A549 (cell line): Measurements from ENCODE around the gene GAS6. TPM values are rescaled to one million over a fixed set of nuclear protein-coding genes. Genes with fewer than 3 reads are reported as not detected.

Experiments used
- ATAC-seq, 2 experiments: fragments of 200-7000 bp in 1 of 2; fragments of >200 bp in 1 of 2; cut with Nextera tagmentation in 1 of 2; cut with Tn5 transposase in 1 of 2; 3 replicates each; pipeline versions ENCODE4 v1.8.0 to v1.9.1; 2018 to 2020; ENCODE audit warnings: mild to moderate bottlenecking in 1 of 2, moderate library complexity in 1 of 2
- CTCF ChIA-PET: fragments of 300-600 bp; sonication (Branson Sonifier 250); formaldehyde crosslinking; extraction: SDS; loops from one replicate; lab custom pipeline; 2021; ENCODE audit warnings: antibody characterized with exemption, inconsistent platforms; lab: Yijun Ruan, JAX
- POLR2A ChIA-PET: fragments of 350-600 bp; formaldehyde crosslinking; extraction: SDS; loops from one replicate; lab custom pipeline; 2021; ENCODE audit warnings: antibody characterized with exemption, inconsistent platforms; lab: Yijun Ruan, JAX
- DNase-seq, 2 experiments: peaks; one replicate each; pipeline versions ENCODE4 v3.0.0 to v3.0.0-alpha.2; 2011 to 2016; ENCODE audit warnings: low read depth in 1 of 2, low spot score in 1 of 2
- FAIRE-seq: peaks from 2 replicates; lab custom pipeline; 2011; peaks lifted over from hg19 to GRCh38; lab: Jason Lieb, UNC
- H3K27ac ChIP-seq, 2 experiments: fragments of >200 bp; sonication (Bioruptor Twin); formaldehyde crosslinking; 3 replicates each; pipeline ENCODE4 v1.5.1; 2016 to 2017
- H3K4me1 ChIP-seq: fragments of >200 bp; sonication (Bioruptor Twin); formaldehyde crosslinking; 3 replicates; pipeline ENCODE4 v1.6.1; 2016
- H3K4me2 ChIP-seq: fragments of >200 bp; sonication (Bioruptor Twin); formaldehyde crosslinking; 3 replicates; pipeline ENCODE4 v1.6.1; 2016
- H3K4me3 ChIP-seq: fragments of >200 bp; sonication (Bioruptor Twin); formaldehyde crosslinking; 3 replicates; pipeline ENCODE4 v1.5.1; 2016
- H3K9me3 ChIP-seq: fragments of >200 bp; sonication (Bioruptor Twin); formaldehyde crosslinking; 3 replicates; pipeline ENCODE4 v1.6.1; 2016
- FOXS1 ChIP-seq: fragments of 250-450 bp; sonication (Bioruptor Pico); IDR thresholded peaks from 2 replicates; pipeline ENCODE4 v1.5.0; 2020; ENCODE audit warnings: mild to moderate bottlenecking, moderate library complexity
- HMGXB4 ChIP-seq: fragments of 250-450 bp; sonication (Bioruptor Pico); IDR thresholded peaks from 2 replicates; pipeline ENCODE4 v1.5.0; 2021; ENCODE audit warnings: mild to moderate bottlenecking, moderate library complexity, borderline replicate concordance
- JUNB ChIP-seq: fragments of >200 bp; sonication (Bioruptor Twin); formaldehyde crosslinking; IDR thresholded peaks from 2 replicates; pipeline ENCODE4 v1.6.1; 2016
- PHF8 ChIP-seq: fragments of 200-600 bp; sonication (generic); IDR thresholded peaks from 2 replicates; pipeline ENCODE4 v1.6.1; 2016; ENCODE audit warnings: low read depth, mild to moderate bottlenecking, antibody characterized with exemption, moderate library complexity, borderline replicate concordance
- POLR2A ChIP-seq: IDR thresholded peaks from 2 replicates; pipeline ENCODE4 v1.6.1; 2012; ENCODE audit warnings: mild to moderate bottlenecking, low read length
- RAD21 ChIP-seq, 2 experiments: fragments of >200 bp in 1 of 2; sonication (Bioruptor Twin) in 1 of 2; formaldehyde crosslinking in 1 of 2; IDR thresholded peaks in 1 of 2; conservative IDR thresholded peaks in 1 of 2; 2 replicates in 1 of 2; 3 replicates in 1 of 2; pipeline ENCODE4 v1.6.1; 2012 to 2018; ENCODE audit warnings: inconsistent platforms in 1 of 2
- RARB ChIP-seq: fragments of 250-450 bp; sonication (Bioruptor Pico); IDR thresholded peaks from 2 replicates; pipeline ENCODE4 v1.8.0; 2021; ENCODE audit warnings: mild to moderate bottlenecking, moderate library complexity
- TP53 ChIP-seq: fragments of 250-450 bp; sonication (Bioruptor Pico); IDR thresholded peaks from 2 replicates; pipeline ENCODE4 v1.5.0; 2021; ENCODE audit warnings: mild to moderate bottlenecking, moderate library complexity
- ZSCAN20 ChIP-seq: fragments of 250-450 bp; sonication (Bioruptor Pico); IDR thresholded peaks from 2 replicates; pipeline ENCODE4 v1.8.0; 2022; ENCODE audit warnings: mild to moderate bottlenecking, moderate library complexity
- WGBS: methylation state at CpG from one replicate; pipeline ENCODE4 v1.1.6; 2017; ENCODE audit errors: missing lambda C conversion rate; 5-methylcytosine and 5-hydroxymethylcytosine counted together
- polyA plus RNA-seq, 4 experiments: library from polyadenylated mRNA; depleted of rRNA in 3 of 4; stranded (reverse); fragments of >200 nt; fragmentation: RNase III in 1 of 4; extraction: RNeasy Plus Mini Kit Qiagen cat#74134 plus additional on column Dnase treatment in 1 of 4; gene quantifications; 2 replicates in 3 of 4; 3 replicates in 1 of 4; pipeline ENCODE4 v1.2.3, GENCODE V29; 2011 to 2017
- TF ChIP-seq, protein P1 (sequence below): IDR thresholded peaks from 2 replicates; pipeline ENCODE4 v1.6.1; 2012; ENCODE audit warnings: low read depth, borderline replicate concordance
- TF ChIP-seq, protein P2 (sequence below): fragments of 200-600 bp; sonication (generic); IDR thresholded peaks from 2 replicates; pipeline ENCODE4 v1.6.1; 2016; ENCODE audit warnings: antibody characterized with exemption, mild to moderate bottlenecking, moderate library complexity
- TF ChIP-seq, protein P3 (sequence below): fragments of >200 bp; sonication (Bioruptor Twin); formaldehyde crosslinking; IDR thresholded peaks from 2 replicates; pipeline ENCODE4 v1.6.1; 2016
- TF ChIP-seq, protein P4 (sequence below): IDR thresholded peaks from 2 replicates; pipeline ENCODE4 v1.6.1; 2012

Gene GAS6
- polyA plus RNA-seq, 2 of the 4 experiments (the other 2 are of a cell fraction), result 3.5 to 5.7 TPM

GRCh38 chr13:113854238-113855011 lies 9.5 kb downstream of the GAS6 start (continued):
- no peak for TF ChIP-seq PHF8
- TF ChIP-seq HMGXB4 (CRISPR knock-in tag), result no peak
- TF ChIP-seq, all 56 proteins: peak for 0

- no peak for DNase-seq
- H3K9me3 ChIP-seq, result 0 out of 3 replicates have a peak, but pooled peaks cover 5% of the 10 kb centered on the region
- no peak for FAIRE-seq
- no peak overlapping the region for H3K4me3 ChIP-seq
- peaks cover 4% of the 10 kb centered on the region; the same call in 1 of the 3 replicates for H3K4me1 ChIP-seq
- ATAC-seq, result peak in 1 of 2 experiments; percentile 16; a peak in 1 of 6 replicates
- 88% methylated on average over 7 of the region's 11 CpGs for WGBS
- no peak overlapping the region for H3K4me2 ChIP-seq
- TF ChIP-seq POLR2A (0 out of 2 replicates have a peak, but pooled peaks have one; percentile 18), TP53 (no peak), RAD21 (conservative IDR thresholded peaks at IDR 0.05 in 1 of 2, IDR thresholded peaks at IDR 0.05 in 1 of 2) (no peak)
- TF ChIP-seq, protein P1, sequence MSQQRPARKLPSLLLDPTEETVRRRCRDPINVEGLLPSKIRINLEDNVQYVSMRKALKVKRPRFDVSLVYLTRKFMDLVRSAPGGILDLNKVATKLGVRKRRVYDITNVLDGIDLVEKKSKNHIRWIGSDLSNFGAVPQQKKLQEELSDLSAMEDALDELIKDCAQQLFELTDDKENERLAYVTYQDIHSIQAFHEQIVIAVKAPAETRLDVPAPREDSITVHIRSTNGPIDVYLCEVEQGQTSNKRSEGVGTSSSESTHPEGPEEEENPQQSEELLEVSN, result no peak
- TF ChIP-seq, all 56 proteins: peak for 1
- no peak overlapping the region for H3K27ac ChIP-seq
- ChIA-PET POLR2A (no interaction called here), CTCF (interaction anchor here (0.8 to 1.5 kb wide), 2 partner anchors 16 to 33 kb away, joined by 3 read pairs; no protein-coding TSS in a partner anchor)
These were observed 10.2 kb downstream of the GAS6 start for GRCh38 chr13:113853518-113854237.

DNA sequence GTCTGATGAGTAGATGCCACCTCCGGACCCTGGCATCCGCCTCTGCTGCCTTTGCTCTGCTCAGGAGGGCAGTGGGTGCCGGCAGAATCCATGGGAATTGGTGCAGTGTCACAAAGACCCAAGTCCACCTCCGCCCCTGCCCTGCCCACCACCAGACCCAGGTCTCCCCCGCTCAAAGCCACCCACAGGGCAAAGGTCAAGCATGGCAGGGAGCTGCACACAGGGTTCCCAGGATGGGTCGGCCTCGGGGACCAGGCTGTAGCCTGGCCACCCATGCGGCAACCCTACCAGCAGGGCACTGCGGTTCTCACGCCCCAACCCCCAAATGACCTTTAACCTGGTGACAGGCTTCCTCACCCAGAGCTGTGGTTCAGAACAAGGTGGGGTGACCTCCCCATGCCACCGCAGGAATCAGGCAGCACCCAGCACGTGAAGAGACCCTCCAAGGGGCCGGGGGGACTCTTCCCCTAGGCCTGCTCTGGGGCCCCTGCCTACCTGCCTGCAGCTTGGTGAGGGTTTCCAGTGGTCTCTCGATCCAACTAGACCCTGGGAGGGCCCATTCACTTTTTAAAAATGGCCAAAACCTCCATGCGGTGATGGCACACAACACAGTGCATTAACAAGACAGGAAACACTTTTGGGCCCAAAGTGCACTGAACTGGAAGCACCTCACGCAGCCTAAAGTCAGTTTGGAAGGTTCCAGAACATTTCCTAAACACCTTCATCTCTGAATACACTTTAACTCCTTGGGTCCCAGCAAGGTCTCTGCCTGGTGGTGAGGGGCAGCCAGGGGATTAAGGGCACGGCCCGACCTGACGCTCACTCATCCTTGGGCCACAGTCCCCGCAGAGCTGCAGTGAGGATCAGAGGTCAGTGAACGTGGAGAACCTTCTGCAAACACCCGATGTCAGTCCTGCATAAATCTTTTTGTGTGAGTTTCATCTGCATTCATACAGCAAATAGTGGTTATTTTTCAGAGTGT lies 11.0 kb downstream of the GAS6 start:
- no peak for DNase-seq
- Histone ChIP-seq H3K9me3 (0 out of 3 replicates have a peak, but pooled peaks cover 13% of the 10 kb centered on the region), H3K4me2 (no peak overlapping the region), H3K27ac (no peak overlapping the region), H3K4me3 (no peak overlapping the region), H3K4me1 (peaks cover 6% of the 10 kb centered on the region; the same call in 1 of the 3 replicates)
- 90% methylated on average over 8 of the region's 22 CpGs for WGBS
- TF ChIP-seq FOXS1 (CRISPR knock-in tag) (no peak), POLR2A (0 out of 2 replicates have a peak, but pooled peaks have one; percentile 2), RARB (CRISPR knock-in tag) (no peak), JUNB (no peak), ZSCAN20 (CRISPR knock-in tag) (no peak)
- TF ChIP-seq, protein P2, sequence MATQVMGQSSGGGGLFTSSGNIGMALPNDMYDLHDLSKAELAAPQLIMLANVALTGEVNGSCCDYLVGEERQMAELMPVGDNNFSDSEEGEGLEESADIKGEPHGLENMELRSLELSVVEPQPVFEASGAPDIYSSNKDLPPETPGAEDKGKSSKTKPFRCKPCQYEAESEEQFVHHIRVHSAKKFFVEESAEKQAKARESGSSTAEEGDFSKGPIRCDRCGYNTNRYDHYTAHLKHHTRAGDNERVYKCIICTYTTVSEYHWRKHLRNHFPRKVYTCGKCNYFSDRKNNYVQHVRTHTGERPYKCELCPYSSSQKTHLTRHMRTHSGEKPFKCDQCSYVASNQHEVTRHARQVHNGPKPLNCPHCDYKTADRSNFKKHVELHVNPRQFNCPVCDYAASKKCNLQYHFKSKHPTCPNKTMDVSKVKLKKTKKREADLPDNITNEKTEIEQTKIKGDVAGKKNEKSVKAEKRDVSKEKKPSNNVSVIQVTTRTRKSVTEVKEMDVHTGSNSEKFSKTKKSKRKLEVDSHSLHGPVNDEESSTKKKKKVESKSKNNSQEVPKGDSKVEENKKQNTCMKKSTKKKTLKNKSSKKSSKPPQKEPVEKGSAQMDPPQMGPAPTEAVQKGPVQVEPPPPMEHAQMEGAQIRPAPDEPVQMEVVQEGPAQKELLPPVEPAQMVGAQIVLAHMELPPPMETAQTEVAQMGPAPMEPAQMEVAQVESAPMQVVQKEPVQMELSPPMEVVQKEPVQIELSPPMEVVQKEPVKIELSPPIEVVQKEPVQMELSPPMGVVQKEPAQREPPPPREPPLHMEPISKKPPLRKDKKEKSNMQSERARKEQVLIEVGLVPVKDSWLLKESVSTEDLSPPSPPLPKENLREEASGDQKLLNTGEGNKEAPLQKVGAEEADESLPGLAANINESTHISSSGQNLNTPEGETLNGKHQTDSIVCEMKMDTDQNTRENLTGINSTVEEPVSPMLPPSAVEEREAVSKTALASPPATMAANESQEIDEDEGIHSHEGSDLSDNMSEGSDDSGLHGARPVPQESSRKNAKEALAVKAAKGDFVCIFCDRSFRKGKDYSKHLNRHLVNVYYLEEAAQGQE, result no peak
- TF ChIP-seq, protein P3, sequence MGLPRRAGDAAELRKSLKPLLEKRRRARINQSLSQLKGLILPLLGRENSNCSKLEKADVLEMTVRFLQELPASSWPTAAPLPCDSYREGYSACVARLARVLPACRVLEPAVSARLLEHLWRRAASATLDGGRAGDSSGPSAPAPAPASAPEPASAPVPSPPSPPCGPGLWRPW, result no peak
- TF ChIP-seq, protein P4, sequence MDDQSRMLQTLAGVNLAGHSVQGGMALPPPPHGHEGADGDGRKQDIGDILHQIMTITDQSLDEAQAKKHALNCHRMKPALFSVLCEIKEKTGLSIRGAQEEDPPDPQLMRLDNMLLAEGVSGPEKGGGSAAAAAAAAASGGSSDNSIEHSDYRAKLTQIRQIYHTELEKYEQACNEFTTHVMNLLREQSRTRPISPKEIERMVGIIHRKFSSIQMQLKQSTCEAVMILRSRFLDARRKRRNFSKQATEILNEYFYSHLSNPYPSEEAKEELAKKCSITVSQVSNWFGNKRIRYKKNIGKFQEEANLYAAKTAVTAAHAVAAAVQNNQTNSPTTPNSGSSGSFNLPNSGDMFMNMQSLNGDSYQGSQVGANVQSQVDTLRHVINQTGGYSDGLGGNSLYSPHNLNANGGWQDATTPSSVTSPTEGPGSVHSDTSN, result no peak
- FAIRE-seq, result no peak
- no peak for ATAC-seq
- POLR2A ChIA-PET, result no interaction called here
- CTCF ChIA-PET, result interaction anchor here (1.1 kb wide), 1 partner anchor 15 kb away, joined by 3 read pairs; no protein-coding TSS in a partner anchor
